Testis (tissue), 3 donors: ENCODE results near the gene CYTIP. TPM values are rescaled to one million over a fixed set of nuclear protein-coding genes. Genes with fewer than 3 reads are reported as not detected.

Experiments used
- DNase-seq: peaks from one replicate; pipeline ENCODE4 v3.0.0-alpha.2; 2019
- H3K27ac ChIP-seq, 2 donors: fragments of 200-600 bp; sonication (generic); one replicate each; pipeline ENCODE4 v1.5.1; 2019
- H3K27me3 ChIP-seq: fragments of 200-600 bp; sonication (generic); one replicate; pipeline ENCODE4 v1.5.1; 2019
- H3K36me3 ChIP-seq: fragments of 200-600 bp; sonication (generic); one replicate; pipeline ENCODE4 v1.5.1; 2017; ENCODE audit warnings: low read depth; ENCODE audit errors: missing control alignments
- H3K4me1 ChIP-seq: fragments of 200-600 bp; sonication (generic); one replicate; pipeline ENCODE4 v1.5.1; 2019
- H3K4me3 ChIP-seq, 2 donors: fragments of 200-600 bp; sonication (generic); one replicate each; pipeline ENCODE4 v1.5.1; 2017 to 2019
- H3K9me3 ChIP-seq: fragments of 200-600 bp; sonication (generic); one replicate; pipeline ENCODE4 v1.5.1; 2017
- CTCF ChIP-seq, 3 experiments: fragments of 450-650 bp in 2 of 3; fragments of 200-600 bp in 1 of 3; sonication (generic) in 1 of 3; IDR thresholded peaks; one replicate each; pipeline ENCODE4 v1.5.1; 2016 to 2019; ENCODE audit warnings: antibody characterized with exemption in 3 of 3, mild to moderate bottlenecking in 2 of 3, moderate library complexity in 1 of 3
- POLR2A ChIP-seq: fragments of 450-650 bp; IDR thresholded peaks from one replicate; pipeline ENCODE4 v1.6.1; 2017; ENCODE audit warnings: antibody characterized with exemption, mild to moderate bottlenecking, moderate library complexity
- WGBS, 2 donors: methylation state at CpG; one replicate each; pipeline ENCODE4 v1.1.5; 2018; 5-methylcytosine and 5-hydroxymethylcytosine counted together
- intact Hi-C: fragments of 100-400 bp; cut with DNase I; formaldehyde crosslinking; loops from one replicate; pipeline ENCODE4 v1.15.1; 2023; ENCODE audit warnings: low total_unique reads
- polyA plus RNA-seq: library from polyadenylated mRNA; stranded (reverse); fragments of 350-450 nt; fragmentation: Illumina TruSeq; extraction: RNeasy Lipid Tissue Mini Kit (QIAGEN cat#74804); gene quantifications from one replicate; pipeline ENCODE4 v1.2.3, GENCODE V29; 2014; ENCODE audit warnings: low read depth, low replicate concordance; ENCODE audit not compliant: insufficient read depth
- total RNA-seq, 2 donors: library from RNA; depleted of rRNA; stranded (reverse); fragments of >200 nt; gene quantifications; one replicate each; pipeline ENCODE4 v1.2.3, GENCODE V29; 2016

Gene CYTIP
- total and polyA plus RNA-seq, 3 donors from 2014 or later: 3.9 to 9.1 (median 8.5) TPM

- Histone ChIP-seq H3K27ac (no peak overlapping the region), H3K9me3 (no peaks in the 10 kb centered on the region), H3K4me3 (no peak overlapping the region), H3K27me3 (no peaks in the 10 kb centered on the region), H3K4me1 (peaks cover 10% of the 10 kb centered on the region), H3K36me3 (no peaks in the 10 kb centered on the region)
- no peak for DNase-seq
- intact Hi-C loops: no loop called here
- 75 to 78% methylated on average over 12 of the region's 12 CpGs for WGBS, 2 donors
- TF ChIP-seq POLR2A (no peak), CTCF (IDR thresholded peaks at IDR 0.05) (no peak)
Observed at GRCh38 chr2:157438863-157439823, 4.7 kb downstream of the CYTIP start.

- H3K27ac ChIP-seq: no peak overlapping the region
- H3K9me3 ChIP-seq: no peaks in the 10 kb centered on the region
- no peak overlapping the region for H3K4me3 ChIP-seq
- intact Hi-C loops: no loop called here
- H3K36me3 ChIP-seq: no peaks in the 10 kb centered on the region
- no peak for TF ChIP-seq CTCF (IDR thresholded peaks at IDR 0.05)
- TF ChIP-seq POLR2A: no peak
- DNase-seq: no peak
- H3K27me3 ChIP-seq: no peaks in the 10 kb centered on the region
- WGBS, 2 donors: 42 to 44% methylated on average over 1 of the region's 1 CpG
- peaks cover 13% of the 10 kb centered on the region for H3K4me1 ChIP-seq
Observed at GRCh38 chr2:157433394-157433793, 10.5 kb downstream of the CYTIP start.

- no peak for DNase-seq
- no peaks in the 10 kb centered on the region for H3K9me3 ChIP-seq
- no peaks in the 10 kb centered on the region for H3K36me3 ChIP-seq
- 66 to 85% methylated on average over 2 of the region's 2 CpGs for WGBS, 2 donors
- peaks cover 13% of the 10 kb centered on the region for H3K4me1 ChIP-seq
- H3K27ac ChIP-seq: no peak overlapping the region
- no peak for TF ChIP-seq CTCF (IDR thresholded peaks at IDR 0.05)
- TF ChIP-seq POLR2A: no peak
- H3K27me3 ChIP-seq: no peaks in the 10 kb centered on the region
- intact Hi-C loops: no loop called here
- H3K4me3 ChIP-seq: no peak overlapping the region
Observed at GRCh38 chr2:157432475-157433106, 11.3 kb downstream of the CYTIP start.

GRCh38 chr2:157431176-157431575 lies 12.7 kb downstream of the CYTIP start:
- 78 to 89% methylated on average over 3 of the region's 3 CpGs for WGBS, 2 donors
- Histone ChIP-seq H3K4me3 (no peak overlapping the region), H3K4me1 (peaks cover 13% of the 10 kb centered on the region), H3K9me3 (no peaks in the 10 kb centered on the region), H3K36me3 (no peaks in the 10 kb centered on the region), H3K27ac (no peak overlapping the region), H3K27me3 (no peaks in the 10 kb centered on the region)
- intact Hi-C loops: no loop called here
- no peak for DNase-seq
- TF ChIP-seq CTCF (IDR thresholded peaks at IDR 0.05) (no peak), POLR2A (no peak)
